Activated CD4-positive, alpha-beta T cell treated with anti-CD3 and anti-CD28 coated beads, Interleukin-2, Interleukin-6, amounts not matched to agents 100 ng/mL and 50 ng/mL, durations not matched to agents 16 hours and 8 hours (primary cell): Measurements from ENCODE around the gene PDE4D.
"Not testable (repeated sequence)": the region's sequence is repeated elsewhere in the genome, so short reads cannot be mapped to it uniquely, and the experiment has no call there.

Source experiments
- DNase-seq: peaks from one replicate; pipeline ENCODE4 v3.0.0-alpha.2; 2020

The PDE4D gene

DNA sequence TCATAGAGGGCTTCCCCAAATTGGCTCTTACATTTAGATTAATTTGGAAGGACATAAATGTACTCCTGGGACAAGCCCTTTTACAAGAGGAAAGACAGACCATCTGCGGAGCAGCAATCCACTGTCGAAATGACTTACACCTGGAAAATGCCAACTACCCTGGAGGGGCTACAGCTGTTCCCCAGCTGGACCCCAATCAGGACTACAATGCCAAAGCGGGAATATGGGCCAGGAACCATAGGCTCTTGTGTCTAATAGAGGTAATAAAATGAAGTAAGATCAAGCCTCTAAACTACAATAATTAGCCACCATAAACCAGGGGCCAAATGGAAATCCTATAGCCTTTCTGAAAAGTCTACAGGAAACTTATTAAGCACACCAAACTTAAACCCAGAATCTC lies 581.3 kb downstream of the PDE4D start:
- DNase-seq: no peak

DNA sequence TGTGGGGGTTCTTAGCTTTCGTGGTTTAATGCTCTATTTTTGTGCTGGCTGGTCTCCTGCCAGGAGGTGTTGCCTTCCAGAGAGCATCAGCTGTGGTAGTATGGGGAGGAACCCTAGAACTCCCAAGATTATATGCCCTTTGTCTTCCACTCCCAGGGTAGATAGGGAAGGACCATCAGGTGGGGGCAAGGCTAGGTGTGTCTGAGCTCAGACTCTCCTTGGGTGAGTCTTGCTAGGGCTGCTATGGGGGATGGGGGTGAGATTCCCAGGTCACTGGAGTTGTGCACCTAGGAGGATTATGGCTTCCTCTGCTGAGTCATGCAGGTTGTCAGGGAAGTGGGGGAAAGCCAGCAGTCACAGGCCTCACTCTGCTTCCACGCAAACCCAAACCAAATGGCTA lies 584.8 kb downstream of the PDE4D start:
- DNase-seq: not testable (repeated sequence)

DNA sequence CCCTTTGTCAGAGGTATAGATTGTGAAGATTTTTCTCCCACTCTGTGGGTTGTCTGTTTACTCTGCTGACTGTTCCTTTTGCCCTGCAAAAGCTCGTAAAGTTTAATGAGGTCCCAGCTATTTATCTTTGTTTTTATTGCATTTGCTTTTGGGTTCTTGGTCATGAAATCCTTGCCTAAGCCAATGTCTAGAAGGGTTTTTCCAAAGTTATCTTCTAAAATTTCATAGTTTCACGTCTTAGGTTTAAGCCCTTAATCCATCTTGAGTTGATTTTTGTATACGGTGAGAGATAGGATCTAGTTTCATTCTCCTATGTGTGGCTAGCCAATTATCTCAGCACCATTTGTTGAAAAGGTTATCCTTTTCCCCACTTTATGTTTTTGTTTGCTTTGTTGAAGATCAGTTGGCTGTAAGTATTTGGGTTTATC lies 590.2 kb downstream of the PDE4D start:
- not testable (repeated sequence) for DNase-seq

DNA sequence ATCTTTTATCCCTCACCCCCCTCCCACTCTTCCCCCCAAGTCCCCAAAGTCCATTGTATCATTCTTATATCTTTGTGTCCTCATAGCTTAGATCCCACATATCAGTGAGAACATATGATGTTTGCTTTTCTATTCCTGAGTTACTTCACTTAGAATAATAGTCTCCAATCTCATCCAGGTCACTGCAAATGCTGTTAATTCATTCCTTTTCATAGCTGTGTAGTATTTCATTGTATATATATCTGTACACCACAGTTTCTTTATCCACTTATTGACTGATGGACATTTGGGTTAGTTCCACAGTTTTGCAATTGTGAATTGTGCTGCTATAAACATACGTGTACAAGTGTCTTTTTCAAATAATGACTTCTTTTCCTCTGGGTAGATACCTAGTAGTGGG lies 591.0 kb downstream of the PDE4D start:
- not testable (repeated sequence) for DNase-seq

DNA sequence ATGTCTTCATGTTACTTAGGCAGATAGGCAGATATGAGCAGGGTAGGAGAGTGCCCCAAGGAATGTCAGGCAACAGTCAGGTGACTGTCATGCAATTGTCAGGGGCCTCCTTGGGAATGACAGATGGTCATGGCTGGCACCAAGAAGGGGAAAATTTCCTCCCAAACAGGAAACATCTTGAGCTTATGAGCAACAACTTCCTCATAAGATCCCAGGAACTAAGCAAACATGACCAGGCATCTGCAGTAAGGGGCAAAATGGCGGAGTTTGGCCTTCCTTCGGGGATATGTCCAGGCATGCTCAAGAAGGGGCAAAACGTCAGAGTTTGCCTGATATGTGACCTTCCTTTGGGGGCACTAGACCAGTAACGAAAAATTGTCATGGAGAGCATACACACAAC lies 591.8 kb downstream of the PDE4D start:
- no peak for DNase-seq

DNA sequence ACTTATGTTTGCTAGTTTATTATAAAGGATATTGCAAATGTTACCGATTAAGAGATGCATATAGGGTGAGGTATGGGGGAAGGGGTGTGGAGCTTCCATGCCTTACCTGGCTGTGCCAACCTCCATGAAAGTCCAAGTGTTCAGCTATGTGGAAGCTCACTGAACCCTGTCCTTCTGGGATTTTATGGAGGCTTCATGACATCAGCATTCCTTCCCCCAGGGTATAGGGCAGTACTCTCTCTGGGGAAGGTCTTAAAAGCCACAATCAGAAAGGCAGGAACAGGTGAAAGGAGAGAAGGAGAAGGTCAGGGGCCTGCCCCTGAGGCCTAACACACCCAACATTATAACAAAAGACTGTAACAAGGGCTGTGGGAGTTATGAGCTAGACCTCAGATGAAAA lies 592.6 kb downstream of the PDE4D start:
- DNase-seq: no peak

DNA sequence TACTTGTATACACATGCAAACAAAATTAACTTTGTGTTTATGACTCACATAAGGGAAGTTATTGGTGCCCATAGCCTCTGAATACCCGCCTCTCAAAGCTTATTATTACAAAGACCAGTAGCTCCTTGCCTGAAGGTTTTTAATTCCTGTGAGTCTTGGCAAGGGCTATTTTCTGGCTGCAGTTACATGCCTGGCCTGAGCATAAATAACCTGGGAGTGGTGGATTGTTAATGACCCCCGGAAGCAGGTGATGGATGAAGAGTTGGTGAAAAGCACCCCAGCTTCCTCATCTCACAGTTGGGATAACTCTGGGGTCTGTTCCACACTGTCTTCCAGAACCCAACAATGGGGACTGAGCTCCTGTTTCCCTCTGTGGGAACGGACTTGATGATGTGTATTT lies 594.5 kb downstream of the PDE4D start:
- no peak for DNase-seq

DNA sequence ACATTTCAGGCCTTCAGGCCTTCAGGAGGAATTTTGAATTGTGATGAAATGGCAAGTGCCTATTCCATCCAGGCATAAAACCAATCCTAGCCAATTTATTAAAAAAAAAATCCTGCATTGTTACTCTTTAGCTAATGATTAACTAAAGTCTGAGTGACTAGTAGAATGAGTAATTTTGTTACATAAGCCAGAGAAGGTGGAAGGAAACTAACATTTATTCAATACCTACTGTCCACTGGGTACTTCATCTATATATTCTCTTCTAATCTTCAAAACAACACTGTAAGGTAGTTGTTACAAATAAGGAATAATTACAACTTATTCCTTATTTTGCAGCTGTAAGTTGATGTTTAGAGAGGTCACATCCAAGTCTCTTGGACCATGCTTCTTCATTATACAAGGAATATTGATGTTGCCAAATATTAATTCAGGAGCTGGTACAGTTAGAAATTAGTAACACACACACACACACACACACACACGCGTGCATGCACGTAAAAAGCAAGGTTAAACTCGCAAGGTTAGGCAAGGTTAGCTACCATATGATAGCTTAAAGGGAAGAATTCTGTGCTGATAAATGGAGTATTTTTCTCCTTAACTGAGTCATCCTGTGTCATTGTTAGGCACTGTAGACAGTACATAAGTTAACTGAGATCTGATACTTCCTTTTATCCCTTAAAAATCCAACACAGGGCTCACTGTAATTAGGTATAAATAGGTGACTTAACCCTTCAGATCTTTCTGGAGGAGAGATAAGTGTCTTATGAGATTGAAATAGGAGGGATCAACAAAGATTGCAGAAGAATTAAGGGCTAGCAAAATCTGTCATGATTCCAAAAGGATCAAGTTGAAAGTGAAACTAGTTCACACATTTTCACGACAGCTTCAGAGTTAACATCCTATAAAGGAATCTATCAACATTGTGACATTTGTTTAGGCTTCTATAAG lies 596.9 kb downstream of the PDE4D start:
- DNase-seq: no peak

DNA sequence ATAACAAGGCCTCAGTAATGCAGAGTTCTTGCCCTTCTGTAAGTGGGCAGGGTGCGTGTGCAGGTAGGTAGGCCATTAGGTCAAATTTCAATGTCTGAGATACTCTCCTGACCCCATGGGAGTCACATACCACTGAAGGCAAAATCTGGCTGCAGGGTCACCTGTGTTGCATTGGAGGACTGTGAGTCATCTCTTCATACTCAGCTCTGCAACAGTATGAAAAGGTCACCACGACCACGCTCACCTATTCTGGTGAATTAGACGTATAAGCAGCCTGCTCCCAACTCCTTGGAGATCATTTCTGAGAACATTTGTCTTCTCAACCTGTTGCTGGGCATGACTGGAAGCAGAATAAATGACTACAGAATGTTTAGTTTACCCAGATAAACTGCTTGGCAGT lies 599.8 kb downstream of the PDE4D start:
- DNase-seq: no peak

DNA sequence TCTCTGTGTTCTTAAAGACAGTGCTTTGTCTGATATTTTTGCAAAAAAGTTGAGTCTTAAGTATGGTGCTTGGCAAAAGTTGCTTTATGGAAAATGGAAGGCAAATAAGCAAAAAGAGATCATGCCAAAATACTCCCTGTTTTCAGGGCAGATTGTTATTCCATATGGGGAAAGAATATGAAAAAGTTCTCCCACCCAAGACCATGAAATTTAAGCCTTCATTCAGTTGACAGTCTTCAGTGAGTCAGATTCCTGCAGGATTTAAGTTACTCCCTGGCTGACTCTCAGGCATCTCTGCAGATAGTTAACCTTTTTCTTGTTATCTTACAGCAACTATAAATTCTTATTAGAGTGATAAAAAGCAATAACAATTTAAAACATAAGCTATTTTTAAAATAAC lies 601.6 kb downstream of the PDE4D start:
- no peak for DNase-seq

DNA sequence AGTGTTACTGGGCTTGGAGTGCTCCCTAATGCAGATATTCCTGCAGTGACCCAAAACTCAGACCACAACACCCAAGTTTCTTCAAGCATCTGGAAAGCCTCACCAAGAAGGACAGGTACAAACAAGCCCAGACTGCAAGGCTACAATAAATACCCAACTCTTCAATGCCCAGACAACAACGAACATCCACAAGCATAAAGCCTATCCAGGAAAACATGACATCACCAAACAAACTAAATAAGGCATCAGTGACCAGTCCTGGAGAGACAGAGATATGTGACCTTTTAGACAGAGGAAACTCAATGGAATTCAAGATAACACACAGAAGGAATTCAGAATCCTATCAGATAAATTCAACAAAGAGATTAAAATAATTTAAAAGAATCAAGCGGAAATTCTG lies 605.6 kb downstream of the PDE4D start:
- DNase-seq: no peak

DNA sequence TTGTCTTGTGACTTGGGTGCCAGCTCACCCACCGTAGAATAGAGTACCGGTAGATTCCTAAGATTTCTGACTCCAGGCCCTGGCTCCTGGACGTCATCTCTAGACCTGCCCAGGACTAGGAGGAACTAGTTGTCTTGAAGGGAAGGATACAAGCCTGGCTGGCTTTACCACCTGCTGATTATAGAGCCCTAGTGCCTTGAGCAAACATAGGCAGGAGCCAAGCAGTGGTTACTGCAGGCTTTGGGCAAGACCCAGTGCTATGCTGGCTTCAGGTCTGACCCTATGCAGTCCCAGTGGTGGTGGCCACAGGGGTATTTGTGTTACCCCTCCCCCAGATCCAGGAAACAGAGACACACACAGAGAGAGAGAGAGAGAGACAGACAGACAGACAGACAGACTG lies 606.2 kb downstream of the PDE4D start:
- DNase-seq: no peak

DNA sequence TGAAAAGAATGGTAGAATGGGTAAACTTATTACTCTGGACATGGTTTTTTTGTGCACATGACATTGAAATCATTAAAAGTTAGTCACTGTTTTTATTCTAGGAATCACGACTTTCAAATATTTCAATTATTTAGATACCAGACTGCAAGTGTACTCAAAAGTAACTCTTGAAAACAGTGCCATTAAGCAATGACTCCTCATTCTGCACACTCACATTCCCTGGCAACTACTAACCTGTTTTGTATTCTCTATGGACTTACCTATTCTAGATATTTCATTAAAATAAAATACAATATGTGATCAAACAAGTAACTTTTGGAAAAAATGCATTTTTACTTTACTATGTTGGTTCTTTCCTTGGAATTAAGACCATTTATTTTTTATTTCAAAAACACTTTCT lies 607.0 kb downstream of the PDE4D start:
- no peak for DNase-seq

DNA sequence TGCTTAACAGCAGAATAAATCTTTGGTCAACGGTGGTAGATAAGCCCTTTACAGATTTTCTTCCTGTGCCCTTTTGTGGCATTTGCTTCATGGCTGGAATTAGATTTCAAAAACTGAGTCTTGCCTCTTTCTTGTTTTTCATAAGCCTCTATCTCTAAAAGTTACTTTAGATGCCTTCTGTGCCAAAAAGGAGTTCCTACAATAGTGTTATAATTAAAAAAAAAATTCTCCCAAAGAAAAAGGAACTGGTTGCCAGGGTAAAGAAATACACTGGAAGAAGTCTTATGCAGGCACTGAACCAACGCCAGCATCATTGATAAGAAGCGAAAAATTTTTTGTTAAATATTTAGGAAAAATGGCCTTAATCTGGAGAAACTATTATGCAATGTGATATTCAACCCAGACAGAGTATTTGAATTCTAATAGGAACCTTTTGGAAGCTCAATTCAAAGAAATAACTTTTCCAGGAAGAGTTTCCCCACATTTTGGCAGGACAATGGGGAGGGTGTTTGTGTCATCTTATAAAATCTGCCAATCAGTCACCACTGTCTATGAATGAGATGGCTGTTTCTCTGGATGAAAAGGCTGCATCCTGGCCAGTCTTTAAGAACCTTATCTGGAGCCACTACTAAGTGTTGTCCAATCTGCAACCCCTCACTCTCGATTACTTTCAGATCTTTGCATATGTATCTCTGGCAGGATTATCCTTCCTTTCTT lies 608.1 kb downstream of the PDE4D start:
- DNase-seq: no peak

DNA sequence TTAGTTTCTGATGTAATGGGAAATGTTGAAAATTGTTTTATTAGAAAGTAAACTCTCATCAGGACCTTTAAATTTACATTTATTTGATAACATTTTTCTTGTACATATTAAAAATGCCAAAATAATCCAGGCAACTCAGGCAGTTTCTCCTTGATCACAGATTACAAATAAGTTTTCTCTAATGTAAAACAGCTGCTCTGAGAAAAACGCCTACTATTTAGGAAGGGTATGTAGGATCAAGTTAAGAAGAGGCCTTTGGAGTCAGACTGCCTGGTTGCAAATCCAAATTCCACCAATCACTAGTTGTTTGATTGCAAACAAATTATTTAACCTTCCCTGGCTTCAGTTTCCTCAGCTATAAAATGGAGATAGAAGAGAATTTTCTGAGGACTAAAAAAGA lies 610.8 kb downstream of the PDE4D start:
- DNase-seq: no peak

DNA sequence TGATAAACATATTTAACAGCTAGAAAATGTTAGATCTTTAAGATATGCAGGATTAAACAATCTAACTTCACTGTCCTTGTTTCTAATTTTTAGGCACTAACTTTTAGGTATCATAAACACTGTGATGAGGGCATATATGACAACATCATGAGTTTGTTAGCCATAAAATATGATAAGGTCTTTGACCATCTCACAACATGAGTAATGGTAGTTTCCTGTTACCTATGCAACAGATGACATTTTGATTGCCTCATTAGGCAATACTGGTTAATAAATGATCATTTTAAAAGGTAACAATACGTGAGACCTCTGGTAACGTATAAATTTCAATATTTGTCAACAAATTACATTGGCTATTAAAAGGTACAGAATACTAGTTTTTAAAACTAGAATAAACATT lies 613.5 kb downstream of the PDE4D start:
- no peak for DNase-seq

DNA sequence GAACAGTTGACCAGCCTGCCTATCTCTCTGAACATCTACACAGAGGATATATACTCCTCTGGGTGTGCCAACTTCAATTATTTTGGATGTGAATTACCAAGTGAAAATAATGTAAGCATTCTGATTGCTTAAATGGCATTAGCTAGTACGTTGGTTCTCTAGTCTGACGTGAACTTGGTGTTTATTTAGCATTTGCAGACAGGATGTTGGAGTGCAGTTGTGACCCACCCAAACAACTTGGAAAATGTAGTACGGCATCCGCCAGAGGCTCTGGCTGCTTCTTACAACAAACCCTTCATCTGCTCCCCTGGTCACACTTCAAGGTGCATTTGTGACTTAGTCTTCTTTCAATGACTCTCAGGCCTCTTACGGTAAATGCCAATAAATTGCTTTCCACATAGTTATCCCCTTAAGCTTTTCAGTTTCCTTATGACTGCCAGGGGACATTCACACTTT lies 616.6 kb downstream of the PDE4D start:
- DNase-seq: no peak

DNA sequence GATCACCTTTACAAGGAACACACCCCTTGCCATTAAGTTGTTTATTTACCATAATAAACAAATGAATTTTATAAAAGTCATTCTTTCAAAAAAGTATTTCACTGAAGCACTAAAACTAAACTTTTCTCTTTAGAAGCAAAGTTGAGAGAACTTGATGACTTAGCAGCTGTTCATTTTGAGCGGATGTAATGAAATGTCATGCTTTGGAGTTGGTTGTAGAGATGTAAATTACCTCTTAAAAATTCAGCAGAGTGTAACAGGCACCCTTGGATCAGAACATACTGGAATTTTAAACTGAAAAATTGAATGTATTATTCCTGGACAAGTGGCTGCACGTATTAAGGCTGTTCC lies 617.2 kb downstream of the PDE4D start:
- no peak for DNase-seq

DNA sequence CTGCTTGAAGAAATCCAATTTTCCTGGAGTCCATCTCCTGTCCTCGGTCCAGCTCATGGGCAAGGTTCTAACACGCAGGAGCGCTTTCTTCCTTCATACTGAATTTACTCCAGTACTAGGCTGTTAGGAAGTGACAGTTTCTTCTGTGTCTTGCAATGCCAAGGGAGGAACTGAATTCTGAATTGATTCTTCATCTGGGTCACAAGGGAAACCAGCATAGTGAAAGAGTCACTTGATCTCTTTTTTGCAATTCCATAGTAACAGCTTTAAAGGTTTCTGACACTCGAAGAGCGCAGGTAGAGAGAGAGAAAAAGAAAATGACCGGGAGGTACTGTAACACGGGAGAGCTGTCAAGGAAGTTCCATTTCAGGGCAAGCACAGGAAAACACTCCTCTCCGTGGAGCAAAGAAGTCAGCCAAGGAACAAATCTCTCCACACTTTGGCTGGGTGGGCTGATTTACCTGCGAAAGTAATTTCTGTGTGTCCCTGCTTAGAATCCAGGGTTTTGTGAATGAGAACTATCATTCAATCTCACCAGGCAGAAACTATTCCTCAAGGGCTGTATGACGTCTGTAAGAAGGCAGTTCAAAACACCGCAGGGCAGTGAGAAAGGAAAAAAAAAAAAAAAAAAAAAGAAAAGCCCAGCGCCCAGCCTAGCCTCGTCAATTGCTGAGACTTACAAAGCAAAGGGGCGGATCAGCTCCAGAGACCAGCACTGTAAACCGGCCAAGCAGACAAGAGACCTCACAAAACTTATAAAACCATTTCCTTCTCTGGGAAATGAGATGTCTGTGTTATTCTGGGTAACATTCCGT lies 617.8 kb downstream of the PDE4D start:
- no peak for DNase-seq

DNA sequence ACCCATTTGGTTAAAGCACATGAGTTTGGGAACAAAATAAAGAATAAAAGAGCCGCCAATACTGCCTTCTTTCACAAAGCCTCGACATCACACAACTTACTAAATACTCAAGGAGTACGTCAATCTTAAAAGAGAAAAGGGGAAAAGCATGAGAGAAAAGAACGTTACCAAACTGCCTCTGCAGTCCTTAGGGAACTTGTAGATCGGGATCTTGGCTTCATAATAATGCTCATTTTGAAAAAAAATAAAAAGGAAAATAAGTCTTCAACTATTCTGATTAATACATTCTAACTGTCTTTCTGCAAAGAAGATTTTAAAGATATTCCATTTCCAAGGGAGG lies 618.4 kb downstream of the PDE4D start:
- no peak for DNase-seq

DNA sequence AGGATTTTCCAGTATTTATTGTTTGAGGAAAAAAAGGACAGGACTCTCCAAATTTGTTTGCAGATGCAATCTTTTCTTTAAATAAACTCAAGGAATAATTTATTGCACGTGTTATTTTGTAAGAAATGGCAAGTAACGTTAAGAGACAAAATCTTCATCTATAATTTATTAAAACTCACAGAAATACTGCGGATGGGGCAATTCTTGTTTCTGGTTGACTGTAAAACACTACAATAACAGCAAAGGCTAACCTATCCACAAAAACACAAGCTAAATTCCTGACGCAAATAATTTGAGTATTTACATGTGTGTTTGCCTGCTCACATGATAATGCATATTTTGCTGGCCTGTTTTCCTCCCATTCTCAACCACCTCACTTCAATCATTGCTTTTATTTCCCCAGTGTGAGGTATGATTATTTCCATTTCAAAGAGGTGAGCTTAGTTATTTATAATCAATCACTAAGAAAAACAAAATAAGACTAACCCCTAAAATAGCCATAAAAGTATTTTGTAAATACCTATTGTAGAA lies 619.4 kb downstream of the PDE4D start:
- no peak for DNase-seq

DNA sequence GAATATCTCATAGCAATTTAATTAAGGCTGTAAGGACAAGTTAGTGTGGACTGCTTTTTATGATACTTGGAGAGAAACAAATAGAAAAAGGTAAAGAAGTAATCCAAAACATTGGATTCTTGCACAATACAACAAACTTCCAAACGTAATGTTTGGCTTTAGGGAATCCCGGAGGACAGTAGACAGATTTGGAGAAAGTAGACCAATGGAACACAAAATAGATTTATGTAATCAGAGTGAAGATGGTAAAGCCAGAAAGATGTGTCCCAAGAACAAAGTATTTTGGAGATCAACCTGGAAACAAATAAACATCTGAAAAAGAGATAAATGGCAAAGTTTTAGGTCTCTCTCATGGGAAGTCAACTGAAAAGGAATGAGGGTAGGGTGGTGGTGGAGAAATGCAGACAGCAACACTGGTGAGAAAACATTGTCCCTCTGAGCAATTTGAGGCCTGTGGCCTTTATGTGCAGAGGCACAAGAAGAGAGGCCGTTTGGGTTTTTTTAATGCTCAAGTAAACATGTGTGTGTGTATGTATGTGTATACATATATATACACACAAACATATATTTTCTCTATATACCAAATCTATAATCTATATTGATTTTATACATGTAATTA lies 620.6 kb downstream of the PDE4D start:
- no peak for DNase-seq
